ENCODE results near the gene TLR5.
A peak's percentile ranks its signal among the peaks of the same experiment; 100 is the strongest.

GRCh38 chr1:223081181-223081994, 61.7 kb downstream of the TLR5 start:
- peak; percentile 91 for TF ChIP-seq CTCF (conservative IDR thresholded peaks at IDR 0.05; ENCODE audit: low read depth, low read length)
- TF ChIP-seq RAD21 (IDR thresholded peaks at IDR 0.05; ENCODE audit: low read length): peak; percentile 98
- no peak for TF ChIP-seq POLR2A (IDR thresholded peaks at IDR 0.05; ENCODE audit: low read depth, low read length)
- TF ChIP-seq RFX5 (IDR thresholded peaks at IDR 0.05; ENCODE audit: low read depth, low read length): no peak
- no peak for TF ChIP-seq MXI1 (IDR thresholded peaks at IDR 0.05; ENCODE audit: borderline replicate concordance, low read depth, low read length)
- TF ChIP-seq BHLHE40 (IDR thresholded peaks at IDR 0.05; ENCODE audit: low read depth, low read length): no peak; the same call in 1 of the 2 replicates
- no peak for TF ChIP-seq CEBPB (IDR thresholded peaks at IDR 0.05; ENCODE audit: low read depth, low read length)
- TF ChIP-seq NFE2L2 (IDR thresholded peaks at IDR 0.05; ENCODE audit: low read depth, low read length): no peak
- no peak for TF ChIP-seq FOS (IDR thresholded peaks at IDR 0.05; ENCODE audit: low read depth, low read length)
- TF ChIP-seq MAZ (IDR thresholded peaks at IDR 0.05; ENCODE audit: borderline replicate concordance, low read depth, low read length): no peak
